Trophoblast cell (in vitro differentiated cells and primary cell): ENCODE results near the gene NTN4.
A peak's percentile ranks its signal among the peaks of the same experiment; 100 is the strongest.

Experiments
- DNase-seq, 2 donors: peaks; one replicate each; pipeline ENCODE4 v3.0.0-alpha.2; 2016
- H2AFZ ChIP-seq: 2 replicates; pipeline ENCODE4 v1.6.1; 2013; ENCODE audit warnings: low read length, moderate library complexity, mild to moderate bottlenecking; ENCODE audit not compliant: insufficient read depth, poor library complexity
- H2AK5ac ChIP-seq: 2 replicates; pipeline ENCODE4 v1.6.1; 2013; ENCODE audit warnings: mild to moderate bottlenecking, low read length
- H2BK120ac ChIP-seq: 2 replicates; pipeline ENCODE4 v1.6.1; 2013; ENCODE audit warnings: low read length, mild to moderate bottlenecking, moderate library complexity; ENCODE audit not compliant: insufficient read depth, poor library complexity
- H2BK12ac ChIP-seq: 2 replicates; pipeline ENCODE4 v1.6.1; 2013; ENCODE audit warnings: mild to moderate bottlenecking, low read length, moderate library complexity
- H2BK5ac ChIP-seq: 2 replicates; pipeline ENCODE4 v1.6.1; 2013; ENCODE audit warnings: low read length, low read depth, moderate library complexity, mild to moderate bottlenecking; ENCODE audit not compliant: poor library complexity
- H3K14ac ChIP-seq: 2 replicates; pipeline ENCODE4 v1.6.1; 2013; ENCODE audit warnings: mild to moderate bottlenecking, low read length
- H3K18ac ChIP-seq: 2 replicates; pipeline ENCODE4 v1.6.1; 2013; ENCODE audit warnings: mild to moderate bottlenecking, low read length
- H3K23ac ChIP-seq: 2 replicates; pipeline ENCODE4 v1.6.1; 2013; ENCODE audit warnings: low read length
- H3K27ac ChIP-seq: 2 replicates; pipeline ENCODE4 v1.5.1; 2013; ENCODE audit warnings: low read depth, mild to moderate bottlenecking, inconsistent platforms, low read length, moderate library complexity
- H3K27me3 ChIP-seq: 2 replicates; pipeline ENCODE4 v1.6.1; 2013; ENCODE audit warnings: inconsistent platforms, mild to moderate bottlenecking, low read length, moderate library complexity; ENCODE audit not compliant: insufficient read depth
- H3K36me3 ChIP-seq, 2 experiments: 1 replicate in 1 of 2; 2 replicates in 1 of 2; pipeline ENCODE4 v1.6.1; 2013; ENCODE audit warnings: low read length in 2 of 2, mild to moderate bottlenecking in 2 of 2, moderate library complexity in 1 of 2; ENCODE audit not compliant: insufficient read depth in 2 of 2, control insufficient read depth in 1 of 2
- H3K4ac ChIP-seq: 2 replicates; pipeline ENCODE4 v1.6.1; 2013; ENCODE audit warnings: low read depth, mild to moderate bottlenecking, low read length, moderate library complexity
- H3K4me1 ChIP-seq, 2 experiments: 1 replicate in 1 of 2; 2 replicates in 1 of 2; pipeline ENCODE4 v1.6.1; 2013; ENCODE audit warnings: low read length in 2 of 2, mild to moderate bottlenecking in 2 of 2, moderate library complexity in 1 of 2; ENCODE audit not compliant: insufficient read depth in 2 of 2, control insufficient read depth in 1 of 2
- H3K4me2 ChIP-seq: 2 replicates; pipeline ENCODE4 v1.6.1; 2013; ENCODE audit warnings: inconsistent platforms, mild to moderate bottlenecking, low read length, moderate library complexity
- H3K4me3 ChIP-seq: 2 replicates; pipeline ENCODE4 v1.5.1; 2013; ENCODE audit warnings: mild to moderate bottlenecking, low read depth, low read length, inconsistent platforms
- H3K79me1 ChIP-seq: one replicate; pipeline ENCODE4 v1.6.1; 2013; ENCODE audit warnings: low read length
- H3K79me2 ChIP-seq: 2 replicates; pipeline ENCODE4 v1.6.1; 2013; ENCODE audit warnings: low read length, mild to moderate bottlenecking; ENCODE audit not compliant: control insufficient read depth, insufficient read depth, poor library complexity
- H3K9ac ChIP-seq: 2 replicates; pipeline ENCODE4 v1.6.1; 2013; ENCODE audit warnings: mild to moderate bottlenecking, low read length
- H3K9me3 ChIP-seq: 2 replicates; pipeline ENCODE4 v1.6.1; 2013; ENCODE audit warnings: low read depth, mild to moderate bottlenecking, control low read depth, inconsistent platforms, low read length; ENCODE audit not compliant: insufficient read depth
- H4K12ac ChIP-seq: 2 replicates; pipeline ENCODE4 v1.6.1; 2013; ENCODE audit warnings: low read depth, mild to moderate bottlenecking, low read length, moderate library complexity
- H4K8ac ChIP-seq: 2 replicates; pipeline ENCODE4 v1.6.1; 2013; ENCODE audit warnings: low read depth, mild to moderate bottlenecking, low read length, moderate library complexity
- H4K91ac ChIP-seq: one replicate; pipeline ENCODE4 v1.6.1; 2013; ENCODE audit warnings: low read depth, mild to moderate bottlenecking, low read length, moderate library complexity
- WGBS: extraction: QIAGEN DNeasy Blood & Tissue Kit; methylation state at CpG from one replicate; pipeline ENCODE4 v1.1.7; 2013; ENCODE audit warnings: missing lambda C conversion rate; ENCODE audit not compliant: insufficient read length, insufficient coverage; ENCODE audit errors: extremely low coverage; 5-methylcytosine and 5-hydroxymethylcytosine counted together

Gene NTN4

DNA sequence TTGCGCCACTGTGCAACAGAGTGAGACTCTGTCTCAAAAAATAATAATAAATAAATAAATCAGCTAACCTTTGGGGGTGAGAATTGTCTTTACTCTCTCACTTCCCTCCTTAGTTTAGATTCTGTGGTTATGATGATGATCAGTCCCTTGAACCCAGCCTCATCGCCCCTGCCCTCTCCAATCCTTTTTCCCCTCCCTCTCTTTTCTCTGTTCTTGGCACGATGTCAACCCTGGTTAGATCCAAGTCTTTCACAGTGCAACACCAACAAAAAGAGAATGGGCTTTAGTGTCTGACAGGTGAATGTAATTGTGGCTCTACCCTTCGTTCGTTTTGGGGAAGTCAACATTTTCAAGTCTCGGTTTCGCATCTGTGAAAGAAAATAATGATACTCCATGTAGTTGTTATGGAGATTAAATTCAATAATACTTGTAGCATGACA lies 59.0 kb downstream of the NTN4 start:
- H3K4ac ChIP-seq, result no peak overlapping the region
- no peak overlapping the region for H3K27ac ChIP-seq
- no CpG with 5 or more reads among the region's 7 CpGs for WGBS
- no peaks in the 10 kb centered on the region for H3K4me1 ChIP-seq
- H3K36me3 ChIP-seq, result no peaks in the 10 kb centered on the region
- no peak overlapping the region for H4K8ac ChIP-seq
- H3K9ac ChIP-seq, result no peak overlapping the region
- H3K23ac ChIP-seq, result no peak overlapping the region
- no peak overlapping the region for H2BK12ac ChIP-seq
- DNase-seq, result no peak
- no peak overlapping the region for H2AK5ac ChIP-seq
- no peak overlapping the region for H3K4me3 ChIP-seq
- no peak overlapping the region for H3K14ac ChIP-seq
- no peaks in the 10 kb centered on the region for H3K79me1 ChIP-seq
- no peak overlapping the region for H3K18ac ChIP-seq
- no peaks in the 10 kb centered on the region for H3K27me3 ChIP-seq
- no peak overlapping the region for H2BK5ac ChIP-seq
- no peaks in the 10 kb centered on the region for H3K79me2 ChIP-seq
- no peak overlapping the region for H3K4me2 ChIP-seq
- no peak overlapping the region for H2AFZ ChIP-seq
- H3K9me3 ChIP-seq, result no peaks in the 10 kb centered on the region
- no peak overlapping the region for H2BK120ac ChIP-seq
- no peak overlapping the region for H4K12ac ChIP-seq
- H4K91ac ChIP-seq, result no peak overlapping the region

- Histone ChIP-seq H3K9ac (no peak overlapping the region), H4K91ac (no peak overlapping the region), H4K12ac (no peak overlapping the region), H3K9me3 (no peaks in the 10 kb centered on the region), H3K4me3 (no peak overlapping the region), H2BK120ac (no peak overlapping the region), H3K4ac (no peak overlapping the region), H3K79me1 (no peaks in the 10 kb centered on the region), H3K4me2 (no peak overlapping the region), H2AK5ac (no peak overlapping the region), H3K4me1 (no peaks in the 10 kb centered on the region), H2AFZ (no peak overlapping the region), H3K18ac (no peak overlapping the region), H3K27me3 (no peaks in the 10 kb centered on the region), H3K36me3 (no peaks in the 10 kb centered on the region), H3K27ac (no peak overlapping the region), H3K14ac (no peak overlapping the region), H3K23ac (no peak overlapping the region), H3K79me2 (no peaks in the 10 kb centered on the region), H4K8ac (no peak overlapping the region), H2BK5ac (no peak overlapping the region), H2BK12ac (no peak overlapping the region)
- no CpG with 5 or more reads among the region's 1 CpG for WGBS
- no peak for DNase-seq
Measured at GRCh38 chr12:95730457-95730856, 60.1 kb downstream of the NTN4 start.

DNA sequence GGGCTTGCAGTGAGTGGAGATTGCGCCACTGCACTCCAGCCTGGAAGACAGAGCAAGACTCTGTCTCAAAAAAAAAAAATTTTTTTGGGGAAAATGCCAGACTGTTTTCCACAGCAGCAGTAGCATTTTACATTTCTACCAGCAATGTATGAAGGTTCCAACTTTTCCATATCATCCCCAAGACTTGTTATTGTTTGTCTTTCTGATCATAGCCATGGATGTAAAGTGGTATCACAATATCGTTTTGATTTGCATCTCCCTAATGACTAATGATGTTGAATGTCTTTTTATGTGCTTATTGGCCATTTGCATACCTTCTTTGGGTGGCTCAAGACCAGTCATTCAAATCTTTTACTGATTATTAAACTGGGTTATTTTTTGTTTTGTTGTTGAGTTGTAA lies 63.7 kb downstream of the NTN4 start:
- H3K9me3 ChIP-seq, result no peaks in the 10 kb centered on the region
- WGBS, result no CpG with 5 or more reads among the region's 2 CpGs
- DNase-seq, result no peak
- no peak overlapping the region for H3K4me2 ChIP-seq
- no peak overlapping the region for H2BK120ac ChIP-seq
- no peaks in the 10 kb centered on the region for H3K27me3 ChIP-seq
- H2BK5ac ChIP-seq, result no peak overlapping the region
- no peak overlapping the region for H4K8ac ChIP-seq
- no peak overlapping the region for H2AFZ ChIP-seq
- H3K9ac ChIP-seq, result no peak overlapping the region
- no peak overlapping the region for H3K4me3 ChIP-seq
- H3K79me1 ChIP-seq, result no peaks in the 10 kb centered on the region
- no peak overlapping the region for H3K23ac ChIP-seq
- H2BK12ac ChIP-seq, result no peak overlapping the region
- no peak overlapping the region for H3K14ac ChIP-seq
- H3K79me2 ChIP-seq, result no peaks in the 10 kb centered on the region
- no peaks in the 10 kb centered on the region for H3K4me1 ChIP-seq
- H4K12ac ChIP-seq, result no peak overlapping the region
- no peaks in the 10 kb centered on the region for H3K36me3 ChIP-seq
- no peak overlapping the region for H3K27ac ChIP-seq
- no peak overlapping the region for H4K91ac ChIP-seq
- H3K4ac ChIP-seq, result no peak overlapping the region
- no peak overlapping the region for H2AK5ac ChIP-seq
- H3K18ac ChIP-seq, result no peak overlapping the region

DNA sequence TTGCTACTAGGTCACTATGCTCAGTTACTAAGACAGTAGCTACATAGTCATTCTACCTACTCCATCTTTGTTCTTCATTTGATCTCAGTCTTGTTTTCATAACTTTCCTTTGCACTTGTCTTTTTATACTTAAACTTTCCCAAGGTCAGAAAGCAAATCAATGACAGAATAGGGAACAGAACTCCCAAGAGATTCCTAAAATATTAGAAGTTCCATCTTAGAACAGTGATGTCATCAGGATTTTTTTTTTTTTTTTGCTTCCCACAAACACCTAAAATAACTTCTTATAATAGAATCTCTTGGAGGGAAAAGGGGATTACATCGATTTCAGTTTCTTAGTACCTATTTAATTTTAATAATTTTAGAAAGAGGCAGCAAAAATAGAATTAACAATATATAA lies 65.8 kb downstream of the NTN4 start:
- Histone ChIP-seq H2BK5ac (no peak overlapping the region), H2BK12ac (no peak overlapping the region), H3K9ac (no peak overlapping the region), H3K4me2 (no peak overlapping the region), H3K18ac (no peak overlapping the region), H4K8ac (no peak overlapping the region), H3K36me3 (no peaks in the 10 kb centered on the region), H3K4me1 (no peaks in the 10 kb centered on the region), H3K79me2 (no peaks in the 10 kb centered on the region), H2AFZ (no peak overlapping the region), H3K27me3 (no peaks in the 10 kb centered on the region), H3K4ac (no peak overlapping the region), H2AK5ac (no peak overlapping the region), H4K12ac (no peak overlapping the region), H3K4me3 (no peak overlapping the region), H2BK120ac (no peak overlapping the region), H3K23ac (no peak overlapping the region), H4K91ac (no peak overlapping the region), H3K14ac (no peak overlapping the region), H3K79me1 (no peaks in the 10 kb centered on the region), H3K9me3 (no peaks in the 10 kb centered on the region), H3K27ac (no peak overlapping the region)
- peak in 1 of 2 donors; percentile 13 for DNase-seq
- no CpG with 5 or more reads among the region's 1 CpG for WGBS
